Stomach (tissue), 4 donors: ENCODE data around the gene LSM11.

ENCODE experiments used
- POLR2A ChIP-seq, 4 donors: fragments of 450-650 bp; IDR thresholded peaks; one replicate each; pipeline ENCODE4 v1.6.1; 2016; ENCODE audit warnings: antibody characterized with exemption in 4 of 4, control low read depth in 2 of 4, mild to moderate bottlenecking in 1 of 4, moderate library complexity in 1 of 4
- POLR2AphosphoS5 ChIP-seq, 3 donors: sonication (generic); formaldehyde crosslinking; IDR thresholded peaks; one replicate each; pipeline ENCODE4 v1.6.1; 2016; ENCODE audit warnings: antibody characterized with exemption in 3 of 3
- TF ChIP-seq, protein P1 (sequence below), 7 experiments: fragments of 450-650 bp in 4 of 7; fragments of 200-600 bp in 3 of 7; sonication (generic) in 3 of 7; IDR thresholded peaks; one replicate each; pipeline ENCODE4 v1.5.1; 2016 to 2019; ENCODE audit warnings: antibody characterized with exemption in 7 of 7, control low read depth in 2 of 7, mild to moderate bottlenecking in 1 of 7

DNA sequence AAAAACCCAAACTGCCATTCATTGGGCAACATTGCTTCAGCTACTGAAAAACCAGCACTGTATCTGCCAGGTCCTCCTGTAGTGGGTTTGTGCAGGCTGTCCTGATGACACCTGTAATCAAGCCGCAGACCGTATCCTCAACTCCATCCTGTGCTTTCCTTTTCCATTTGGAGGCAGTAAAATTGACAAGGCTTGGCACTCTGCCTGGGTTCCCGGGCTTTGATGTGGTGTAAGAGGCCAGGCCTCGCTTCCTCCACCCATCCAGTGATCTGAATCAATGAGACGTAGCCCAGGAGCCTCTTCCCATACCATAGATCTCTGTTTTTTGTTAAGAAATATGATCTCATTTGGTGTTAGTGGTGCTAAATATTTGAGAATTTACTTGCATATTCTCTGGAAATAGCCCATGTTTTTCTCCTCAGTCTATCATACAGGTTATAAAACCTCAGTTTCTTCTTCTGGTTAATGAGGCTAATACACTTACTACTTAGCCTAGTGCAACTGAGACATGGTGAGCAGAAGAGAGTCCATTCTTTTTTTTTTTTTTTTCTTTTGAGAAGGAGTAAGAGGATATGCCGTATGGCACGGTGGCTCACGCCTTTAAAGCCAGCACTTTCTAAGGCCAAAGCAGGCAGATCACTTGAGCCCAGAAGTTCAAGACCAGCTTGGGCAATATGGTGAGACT, 34.8 kb downstream of the LSM11 start:
- TF ChIP-seq POLR2A (IDR thresholded peaks at IDR 0.05) (no peak), POLR2AphosphoS5 (IDR thresholded peaks at IDR 0.05) (no peak)
- TF ChIP-seq, protein P1, sequence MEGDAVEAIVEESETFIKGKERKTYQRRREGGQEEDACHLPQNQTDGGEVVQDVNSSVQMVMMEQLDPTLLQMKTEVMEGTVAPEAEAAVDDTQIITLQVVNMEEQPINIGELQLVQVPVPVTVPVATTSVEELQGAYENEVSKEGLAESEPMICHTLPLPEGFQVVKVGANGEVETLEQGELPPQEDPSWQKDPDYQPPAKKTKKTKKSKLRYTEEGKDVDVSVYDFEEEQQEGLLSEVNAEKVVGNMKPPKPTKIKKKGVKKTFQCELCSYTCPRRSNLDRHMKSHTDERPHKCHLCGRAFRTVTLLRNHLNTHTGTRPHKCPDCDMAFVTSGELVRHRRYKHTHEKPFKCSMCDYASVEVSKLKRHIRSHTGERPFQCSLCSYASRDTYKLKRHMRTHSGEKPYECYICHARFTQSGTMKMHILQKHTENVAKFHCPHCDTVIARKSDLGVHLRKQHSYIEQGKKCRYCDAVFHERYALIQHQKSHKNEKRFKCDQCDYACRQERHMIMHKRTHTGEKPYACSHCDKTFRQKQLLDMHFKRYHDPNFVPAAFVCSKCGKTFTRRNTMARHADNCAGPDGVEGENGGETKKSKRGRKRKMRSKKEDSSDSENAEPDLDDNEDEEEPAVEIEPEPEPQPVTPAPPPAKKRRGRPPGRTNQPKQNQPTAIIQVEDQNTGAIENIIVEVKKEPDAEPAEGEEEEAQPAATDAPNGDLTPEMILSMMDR (IDR thresholded peaks at IDR 0.05), result no peak
